AG08395 (cell line): ENCODE data around the gene CORO2B.
"Not testable (repeated sequence)": the region's sequence is repeated elsewhere in the genome, so short reads cannot be mapped to it uniquely, and the experiment has no call there.

Experiments used
- DNase-seq: peaks from one replicate; pipeline ENCODE4 v3.0.0; 2012; ENCODE audit warnings: mixed read lengths, low spot score

Gene CORO2B

DNA sequence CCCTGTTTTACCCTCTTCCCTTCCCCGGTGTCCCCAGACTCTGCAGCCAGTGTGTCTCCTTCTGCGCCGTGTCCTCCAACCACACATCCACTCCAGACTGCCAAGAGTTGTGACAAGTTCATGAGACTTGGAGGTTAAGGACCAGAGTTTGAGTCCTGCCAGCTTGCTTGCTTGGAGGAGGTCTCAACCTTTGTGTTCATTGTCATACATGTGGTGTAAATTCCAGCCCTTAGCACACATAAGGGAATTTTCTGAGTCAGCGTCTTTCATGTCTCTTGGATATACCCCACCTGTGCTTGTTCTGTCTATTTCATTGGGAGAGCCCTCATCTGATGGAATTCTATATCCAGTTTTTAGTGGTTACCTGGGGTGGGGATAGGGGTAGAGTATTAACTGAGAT lies 13.3 kb downstream of the CORO2B start:
- no peak for DNase-seq

- no peak for DNase-seq
Observed at GRCh38 chr15:68592544-68592943, 13.8 kb downstream of the CORO2B start.

- DNase-seq, result no peak
Observed at GRCh38 chr15:68593341-68593740, 14.5 kb downstream of the CORO2B start.

DNA sequence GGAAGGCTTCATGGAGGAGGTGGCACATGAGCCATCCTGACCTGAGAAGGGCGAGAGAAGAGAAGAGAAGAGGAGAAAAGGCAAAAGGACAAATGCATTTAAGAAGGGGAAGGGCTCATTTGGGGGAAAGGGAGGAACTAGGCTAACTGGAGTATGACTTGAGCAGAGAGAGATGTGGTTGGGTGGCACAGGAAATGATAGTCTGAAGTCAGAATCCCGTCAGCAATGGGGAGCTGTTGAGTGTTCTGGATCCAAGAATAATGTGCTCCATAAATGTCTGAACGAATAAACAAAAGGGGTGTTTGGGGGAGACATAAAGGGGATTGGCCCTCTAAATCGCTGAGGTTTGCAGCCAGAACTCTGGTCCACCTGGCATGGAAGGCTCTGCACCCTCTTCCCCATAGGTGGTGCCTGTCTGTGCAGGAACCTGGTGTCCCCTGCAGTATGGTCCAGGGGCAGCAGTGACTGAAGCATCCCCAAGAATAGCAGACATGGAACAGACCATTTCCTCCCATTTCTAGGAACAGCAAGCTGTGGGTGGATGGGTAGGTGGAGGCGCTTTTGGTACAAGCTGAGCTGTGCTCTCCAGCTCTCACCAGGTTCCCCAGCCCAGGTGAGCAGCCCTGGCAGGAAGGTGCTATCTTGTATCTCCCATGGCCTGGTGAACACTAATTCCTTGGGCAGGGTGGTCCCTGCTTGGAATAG lies 15.2 kb downstream of the CORO2B start:
- DNase-seq, result no peak

- no peak for DNase-seq
Observed at GRCh38 chr15:68594533-68595259, 15.9 kb downstream of the CORO2B start.

DNA sequence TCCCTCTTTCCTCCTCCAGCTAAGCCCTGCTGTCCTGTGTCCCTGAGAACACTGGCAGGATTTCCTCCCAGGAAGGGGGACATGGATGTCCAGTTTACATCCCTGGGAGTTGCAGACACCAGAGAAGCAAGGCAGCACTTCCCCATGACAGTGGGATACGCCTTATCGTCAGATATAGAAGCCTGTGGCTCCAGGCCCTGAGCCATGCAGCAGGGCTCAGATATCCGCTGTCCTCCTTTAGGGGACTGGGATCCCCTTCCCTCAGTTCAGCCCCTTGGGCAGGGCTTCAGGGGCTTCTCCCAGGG lies 16.4 kb downstream of the CORO2B start:
- DNase-seq, result no peak

GRCh38 chr15:68595761-68596160 lies 17.0 kb downstream of the CORO2B start:
- no peak for DNase-seq

DNA sequence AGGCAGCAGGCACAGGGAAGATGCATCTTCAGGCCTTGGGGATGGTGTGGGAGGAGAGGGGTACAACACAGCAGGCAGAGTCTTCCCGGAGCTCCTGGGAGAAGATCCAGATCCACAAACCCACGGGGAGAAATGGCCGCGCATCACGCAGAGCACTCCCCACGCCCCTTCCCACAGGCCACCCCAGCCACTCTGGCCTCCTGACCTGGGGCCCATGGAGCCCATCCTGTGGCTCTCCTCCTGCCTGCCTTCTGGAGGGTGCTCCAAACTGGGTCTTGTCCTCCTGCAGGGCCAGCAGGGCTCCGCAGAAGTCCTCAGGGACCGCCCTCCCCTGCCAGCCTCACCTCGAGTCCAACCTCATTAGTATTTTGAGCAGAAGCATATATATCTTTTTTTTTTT lies 17.9 kb downstream of the CORO2B start:
- DNase-seq, result no peak

GRCh38 chr15:68597581-68597980 lies 18.8 kb downstream of the CORO2B start:
- no peak for DNase-seq

DNA sequence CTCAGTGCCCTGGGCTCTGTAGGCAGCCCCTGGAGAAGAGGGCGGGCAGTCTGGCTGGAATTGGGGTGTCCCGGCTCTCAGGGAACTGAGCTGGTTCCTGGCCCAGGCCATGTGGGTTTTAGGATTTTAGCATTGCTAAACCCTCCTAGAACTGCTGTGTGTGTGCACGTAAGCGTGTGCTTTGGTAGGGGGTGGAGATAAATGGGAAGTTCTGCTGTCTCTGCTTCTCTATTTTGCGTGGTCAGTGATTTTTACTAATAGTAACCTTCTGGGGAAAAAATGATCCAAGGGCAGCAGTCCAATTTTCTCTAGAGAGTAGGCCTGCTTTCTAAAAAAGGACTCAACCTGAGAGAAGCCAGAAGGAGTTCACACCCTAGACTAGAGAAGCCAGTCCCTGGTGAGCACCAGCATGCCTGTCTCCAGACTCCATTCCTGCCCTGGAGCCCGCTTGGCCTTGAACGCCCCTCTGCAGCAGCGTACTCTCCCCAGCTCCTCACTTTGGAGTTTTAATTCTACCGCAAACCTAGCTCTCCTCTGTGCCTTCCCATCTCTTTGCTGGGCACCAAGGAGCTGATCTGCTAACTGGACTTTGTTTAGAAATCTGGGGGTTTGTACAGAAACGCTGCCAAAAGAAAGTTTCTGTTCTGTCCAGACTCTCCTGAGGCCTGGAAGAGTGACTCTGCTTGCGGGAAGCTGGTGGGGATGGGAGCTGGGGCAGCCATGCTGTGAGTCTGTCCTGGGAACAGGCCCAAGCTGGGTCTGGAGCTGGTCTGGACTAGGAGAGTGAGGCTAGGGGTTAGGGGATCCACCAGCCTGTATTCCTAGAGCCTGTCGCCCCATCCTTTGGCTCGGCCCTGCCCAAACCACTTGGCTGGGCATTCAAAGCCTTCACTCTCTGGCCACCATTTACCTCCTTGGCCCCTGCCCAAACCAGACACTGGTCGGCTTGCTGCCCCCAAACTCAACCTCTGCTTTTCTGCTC lies 19.7 kb downstream of the CORO2B start:
- DNase-seq, result peak; percentile 44

DNA sequence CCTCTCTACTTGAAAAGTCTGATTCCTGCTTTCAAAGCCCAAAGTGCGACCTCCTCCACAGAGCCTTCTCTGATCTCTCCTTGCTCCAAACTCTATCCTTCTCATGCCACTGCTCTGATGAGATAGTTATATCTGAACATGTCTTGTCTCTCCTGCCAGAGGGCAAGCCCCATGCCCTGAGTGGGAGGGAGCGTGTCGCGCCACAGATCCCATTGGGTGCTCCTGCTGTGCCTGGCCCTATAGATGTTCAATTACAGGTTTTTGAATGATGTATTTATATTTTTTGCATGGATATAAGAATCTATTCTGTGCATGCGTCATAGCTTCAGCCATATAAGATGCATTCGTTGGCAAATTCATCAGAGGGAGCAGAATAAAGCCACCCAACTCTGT lies 20.4 kb downstream of the CORO2B start:
- no peak for DNase-seq

DNA sequence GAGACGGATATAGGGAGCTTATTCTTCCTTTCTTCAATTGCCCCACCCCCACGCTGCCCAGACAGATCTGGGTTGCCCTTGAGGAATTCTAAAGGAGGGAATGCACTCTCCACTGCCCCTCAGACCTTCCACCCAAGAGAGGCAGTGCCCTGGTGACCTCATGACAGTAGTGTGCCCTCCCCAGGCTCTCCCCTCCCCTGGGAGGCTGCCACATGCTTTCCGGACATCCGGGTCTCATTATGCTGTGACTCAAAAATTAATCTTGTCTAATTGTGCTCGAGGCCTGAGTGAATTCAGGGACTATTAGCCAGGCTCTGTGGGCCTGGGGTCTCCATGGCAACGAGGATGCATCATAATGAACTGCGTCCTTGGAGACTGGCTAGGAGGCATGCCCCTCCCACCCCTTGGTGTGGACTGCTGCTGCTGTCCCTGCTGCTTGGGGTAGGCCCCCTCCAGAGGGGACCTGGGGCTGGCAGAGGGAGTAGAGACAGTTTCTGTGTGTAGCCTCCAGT lies 20.8 kb downstream of the CORO2B start:
- peak; percentile 83 for DNase-seq

GRCh38 chr15:68601206-68602197 lies 22.7 kb downstream of the CORO2B start:
- no peak for DNase-seq

- no peak for DNase-seq
Observed at GRCh38 chr15:68602459-68603215, 23.8 kb downstream of the CORO2B start.

DNA sequence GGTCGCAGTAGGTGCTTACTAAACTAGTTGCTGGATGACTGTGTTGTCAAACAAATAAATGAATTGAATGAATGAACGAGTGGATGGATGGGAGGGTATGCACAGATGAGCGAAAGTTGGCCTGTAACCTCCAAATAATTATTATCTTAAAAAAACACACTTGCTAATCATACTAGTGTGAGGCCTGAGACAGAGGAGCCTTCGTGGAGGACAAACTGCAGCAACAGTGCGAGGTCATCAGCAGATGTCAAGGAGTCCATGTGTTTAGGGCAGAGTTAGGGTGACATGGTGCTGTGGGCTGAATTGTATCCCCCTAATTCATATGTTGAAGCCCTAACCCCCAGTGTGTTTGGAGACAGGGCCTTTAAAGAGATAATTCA lies 24.4 kb downstream of the CORO2B start:
- no peak for DNase-seq

GRCh38 chr15:68603951-68604350 lies 25.2 kb downstream of the CORO2B start:
- no peak for DNase-seq

DNA sequence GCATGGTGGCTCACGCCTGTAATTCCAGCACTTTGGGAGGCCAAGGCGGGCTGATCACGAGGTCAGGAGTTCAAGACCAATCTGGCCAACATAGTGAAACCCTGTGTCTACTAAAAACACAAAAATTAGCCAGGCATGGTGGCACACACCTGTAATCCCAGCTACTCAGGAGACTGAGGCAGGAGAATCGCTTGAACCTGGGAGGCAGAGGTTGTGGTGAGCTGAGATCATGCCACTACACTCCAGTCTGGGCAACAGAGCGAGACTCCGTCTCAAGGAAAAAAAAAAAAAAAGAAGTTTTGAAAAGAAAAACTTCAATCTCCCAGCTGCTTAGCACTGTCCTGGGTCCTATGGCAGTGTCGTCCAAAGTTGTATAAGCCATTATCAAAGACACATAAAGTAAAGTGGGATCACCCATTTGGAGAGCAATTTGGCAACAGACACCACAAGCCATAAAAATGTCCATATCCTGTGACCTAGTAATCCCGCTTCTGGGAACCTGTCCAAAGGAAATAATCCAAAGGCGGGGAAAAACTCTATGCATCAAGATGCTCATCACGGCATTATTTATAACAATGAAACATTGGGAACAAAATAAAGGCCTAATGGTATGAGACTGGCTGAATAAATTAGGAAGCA lies 26.2 kb downstream of the CORO2B start:
- DNase-seq, result not testable (repeated sequence)

DNA sequence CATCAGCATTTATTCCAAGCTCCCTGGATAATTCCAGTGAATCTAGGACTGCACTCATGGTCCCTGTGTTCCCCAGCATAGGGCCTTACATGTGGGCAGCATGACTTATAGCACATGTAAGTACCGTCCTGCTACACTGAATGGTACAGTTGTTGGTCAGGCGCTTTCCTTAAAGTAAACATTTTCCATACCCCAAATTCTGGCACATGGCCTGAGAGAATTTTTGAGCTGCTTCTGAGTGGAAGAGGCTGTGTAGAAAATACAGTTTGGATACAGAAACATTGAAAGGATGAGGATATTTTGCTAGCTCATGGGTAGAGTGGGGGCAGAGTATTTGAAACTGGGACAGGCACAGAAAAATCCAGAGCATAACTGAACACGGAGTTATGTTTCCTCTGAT lies 27.6 kb downstream of the CORO2B start:
- no peak for DNase-seq

DNA sequence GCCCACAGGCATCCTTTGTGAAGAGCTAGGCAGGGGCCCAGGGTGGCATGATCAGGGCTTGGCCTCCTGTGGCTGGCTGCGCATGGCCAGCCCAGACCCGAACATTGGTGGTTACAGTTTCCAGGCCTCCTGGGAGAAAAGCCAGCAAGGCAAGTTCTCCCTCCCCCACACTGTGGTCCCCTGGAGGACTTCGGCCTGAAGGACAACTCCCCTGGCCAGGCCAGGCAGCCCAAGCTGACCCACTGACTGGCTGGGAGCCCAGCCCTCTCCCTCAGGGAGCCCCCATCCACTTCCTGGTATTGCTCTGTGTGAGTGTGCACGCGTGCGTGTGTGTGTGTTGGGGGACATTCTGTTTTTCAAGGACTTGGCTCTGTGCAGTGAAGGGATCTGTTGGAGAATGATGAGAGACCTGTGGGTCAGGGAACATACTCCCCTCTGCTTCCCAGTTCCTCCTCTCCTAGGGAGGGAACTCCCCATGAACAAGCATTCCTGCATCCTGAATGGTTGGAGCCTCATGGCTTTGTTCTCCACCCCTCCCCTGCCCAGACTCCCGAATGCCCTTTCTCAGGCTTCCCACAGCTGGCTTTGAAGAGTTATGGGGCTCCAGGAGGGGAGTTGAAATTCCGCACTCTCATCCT lies 29.5 kb downstream of the CORO2B start:
- no peak for DNase-seq

DNA sequence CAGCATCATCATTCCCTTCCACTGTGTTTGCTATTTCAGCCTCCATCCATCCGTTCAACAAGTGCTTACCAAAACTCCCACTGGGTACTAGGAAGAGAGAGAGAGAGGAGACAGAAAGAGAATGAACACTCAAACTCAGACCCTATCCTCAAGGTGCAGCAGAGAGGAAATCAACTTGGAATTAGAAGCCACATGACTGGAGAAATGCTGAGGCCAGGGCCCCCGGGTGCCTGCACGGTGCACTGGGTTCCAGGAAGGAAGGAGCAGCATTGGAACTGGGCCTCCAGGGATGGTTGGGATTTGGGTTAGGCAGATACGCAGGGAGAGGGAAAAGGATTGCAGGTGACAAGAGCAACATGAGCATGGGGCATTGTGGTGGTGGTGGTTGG lies 30.0 kb downstream of the CORO2B start:
- DNase-seq, result no peak
